HG03521 (cell line): ENCODE measurements around the gene CDH22.

Experiments
- ATAC-seq: cut with Tn5 transposase; IDR thresholded peaks from one replicate; pipeline ENCODE4 v1.9.1; 2021; ENCODE audit warnings: mild to moderate bottlenecking, moderate library complexity; ENCODE audit not compliant: unreplicated experiment

CDH22 gene

DNA sequence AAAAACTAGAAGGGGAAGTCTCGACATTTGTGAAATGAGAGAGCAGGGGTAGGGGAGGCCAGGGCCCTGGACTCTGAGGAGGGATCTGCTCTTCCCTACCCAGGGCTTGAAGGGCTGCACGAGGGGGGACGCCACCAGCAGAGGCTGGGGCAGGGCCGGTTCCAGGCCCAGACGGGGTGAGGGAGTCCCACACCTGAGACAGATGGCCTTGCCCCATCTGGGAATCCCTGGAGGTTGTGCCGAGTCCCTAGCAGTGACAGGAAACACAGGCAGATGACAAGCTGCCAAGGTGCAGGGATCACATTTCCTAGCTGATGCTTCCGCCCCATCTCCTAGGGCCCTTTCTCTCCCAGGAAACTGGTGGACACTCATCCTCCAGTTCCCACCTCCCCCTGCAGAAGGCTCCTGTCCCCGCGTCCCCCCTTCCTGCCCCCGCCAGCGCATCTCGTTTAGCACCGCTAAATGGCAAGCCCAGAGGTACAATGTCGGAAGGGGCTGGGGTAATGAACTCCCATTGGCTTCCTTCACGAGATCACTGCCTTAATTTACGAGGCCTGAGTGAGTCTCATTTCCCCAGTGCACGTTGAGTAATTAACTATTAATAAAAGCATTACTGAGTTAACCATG lies 35.2 kb upstream of the CDH22 start:
- no peak for ATAC-seq

DNA sequence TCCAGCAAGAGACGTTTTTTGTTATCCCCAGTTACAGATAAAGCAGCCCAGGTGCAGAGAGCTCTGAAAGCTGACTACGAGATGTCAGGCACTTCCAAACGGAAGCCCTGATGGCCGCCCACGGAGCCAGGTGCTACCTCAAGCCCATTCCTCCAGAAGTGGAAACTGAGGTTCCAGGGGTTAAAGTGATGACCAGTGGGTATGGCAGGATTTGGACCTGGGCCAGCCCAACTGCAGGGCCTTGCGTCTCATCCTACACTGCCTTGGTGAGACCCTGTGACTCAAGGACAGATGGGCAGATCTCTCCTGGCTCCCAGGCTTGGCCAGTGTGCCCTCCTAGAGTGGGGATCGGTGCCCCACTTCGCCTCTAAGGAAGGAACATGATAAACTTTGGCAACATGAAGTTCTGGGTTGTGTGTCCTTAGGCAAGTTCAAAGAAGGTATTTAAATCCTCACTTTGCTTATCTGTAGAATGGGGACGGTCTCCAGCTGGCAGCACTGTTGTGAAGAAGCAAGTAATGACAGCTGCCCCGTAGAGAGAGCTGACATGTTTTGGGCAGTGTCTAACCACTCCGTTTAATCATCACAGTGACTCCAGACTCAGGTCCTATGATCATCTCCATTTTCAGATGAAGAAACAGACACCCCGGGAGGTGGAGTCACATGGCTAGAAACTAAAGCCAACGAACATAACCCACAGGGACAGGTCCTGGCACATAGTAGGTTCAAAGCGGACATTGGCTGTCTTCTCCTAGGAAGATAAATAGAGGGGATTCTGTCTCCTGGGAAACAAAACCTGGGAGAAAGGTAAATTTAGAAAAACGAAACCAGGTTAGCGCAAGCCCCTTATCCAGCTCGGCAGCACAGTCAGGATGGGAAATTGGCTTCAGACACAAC lies 34.4 kb upstream of the CDH22 start:
- ATAC-seq = no peak

DNA sequence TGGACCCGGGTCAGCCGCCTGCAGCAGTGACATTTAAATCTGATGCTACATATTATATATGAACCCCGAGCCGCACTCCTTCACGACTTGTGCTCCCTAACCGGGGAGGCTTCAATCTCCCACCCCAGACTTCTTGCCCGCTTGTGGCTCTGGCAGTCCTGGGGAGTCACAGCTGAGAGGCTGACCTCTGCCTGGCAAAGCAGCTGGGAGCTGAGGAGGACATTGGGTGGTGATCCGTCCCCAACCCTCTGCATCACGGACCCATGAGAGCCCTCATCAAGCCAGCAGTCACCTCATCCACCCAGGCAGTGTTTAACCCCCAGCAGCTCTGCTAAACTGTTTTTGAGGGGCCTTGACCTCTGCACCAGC lies 33.7 kb upstream of the CDH22 start:
- ATAC-seq = no peak

DNA sequence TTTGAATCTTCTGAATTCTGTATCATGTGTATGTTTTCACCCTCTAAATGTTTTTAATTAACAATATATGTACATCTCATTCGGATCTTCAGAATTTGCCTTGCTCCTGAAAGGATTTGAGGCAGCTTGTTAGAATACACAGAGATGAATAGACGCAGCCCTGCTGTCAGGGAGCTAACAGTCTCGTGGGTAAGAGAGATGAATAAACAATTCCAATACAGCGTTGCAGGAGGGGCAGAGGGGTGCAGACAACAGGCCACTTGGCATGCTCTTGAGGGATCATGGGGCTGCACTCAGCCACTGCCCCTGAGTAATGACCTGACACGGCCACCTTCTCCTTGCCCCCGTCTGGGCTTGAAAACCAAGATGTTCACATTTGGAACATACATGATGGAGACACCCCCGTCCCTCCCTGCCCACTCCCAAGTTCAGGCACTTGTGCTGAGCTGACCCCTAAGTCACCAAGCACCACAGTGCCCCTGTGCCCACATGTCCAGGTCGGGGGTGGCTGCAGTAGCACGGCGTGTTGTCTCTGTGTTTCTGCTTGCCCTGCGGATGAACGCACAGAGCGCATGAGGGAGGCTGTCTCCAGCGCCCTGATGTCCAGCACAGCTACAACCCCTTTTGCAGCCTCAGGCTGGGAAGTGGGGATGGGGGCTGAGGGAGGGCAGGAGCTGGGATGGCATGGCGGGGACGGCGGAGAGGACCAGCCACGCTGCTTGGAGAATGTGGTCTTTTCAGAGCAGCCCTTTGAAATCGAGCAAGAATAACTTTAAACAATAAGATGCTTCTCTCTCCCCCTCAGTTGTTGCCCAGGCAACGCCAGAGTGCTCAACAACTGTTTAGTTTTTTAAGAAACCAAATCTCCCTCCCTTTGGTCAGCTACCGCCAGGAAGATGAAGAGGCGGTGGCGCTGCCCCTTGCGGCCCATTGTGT lies 33.0 kb upstream of the CDH22 start:
- no peak for ATAC-seq

DNA sequence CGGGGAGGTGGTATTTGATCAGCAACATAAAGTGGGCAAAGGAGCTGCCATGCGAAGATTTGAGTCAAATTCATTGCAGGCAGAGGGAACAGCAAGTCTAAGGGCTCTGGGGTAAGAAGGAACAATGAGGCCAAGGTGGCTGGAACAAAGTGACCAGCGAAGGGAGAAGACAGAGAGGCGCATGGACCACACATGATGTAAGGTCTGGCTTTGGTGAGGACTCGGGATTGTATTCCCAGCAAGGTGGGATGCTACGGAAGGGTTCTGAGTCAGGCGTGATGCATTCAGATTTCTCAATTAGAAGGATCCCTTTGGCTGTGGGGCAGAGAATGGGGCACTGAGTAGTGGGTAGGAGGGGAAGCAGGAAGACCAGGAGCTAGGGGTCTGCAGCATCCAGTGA lies 30.7 kb upstream of the CDH22 start:
- no peak for ATAC-seq

DNA sequence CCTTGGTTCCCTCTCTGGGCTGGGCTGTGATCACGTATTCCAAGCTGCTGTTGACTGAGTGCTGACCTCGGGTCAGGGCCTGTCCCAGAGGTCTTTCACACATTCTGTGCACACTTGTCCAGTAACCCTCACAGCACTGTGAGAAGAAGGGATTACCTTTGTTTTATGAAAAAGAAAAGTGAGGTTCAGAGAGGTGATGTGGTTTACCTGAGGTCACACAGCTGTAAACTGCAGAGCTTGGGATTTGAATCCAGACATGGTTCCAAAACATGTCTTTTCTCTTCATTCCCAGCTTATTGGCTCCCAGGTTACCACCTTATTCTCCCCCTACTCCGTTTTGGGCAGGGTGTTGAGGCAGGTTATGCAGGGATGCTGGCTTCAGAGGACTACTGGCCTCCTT lies 28.4 kb upstream of the CDH22 start:
- ATAC-seq = no peak

DNA sequence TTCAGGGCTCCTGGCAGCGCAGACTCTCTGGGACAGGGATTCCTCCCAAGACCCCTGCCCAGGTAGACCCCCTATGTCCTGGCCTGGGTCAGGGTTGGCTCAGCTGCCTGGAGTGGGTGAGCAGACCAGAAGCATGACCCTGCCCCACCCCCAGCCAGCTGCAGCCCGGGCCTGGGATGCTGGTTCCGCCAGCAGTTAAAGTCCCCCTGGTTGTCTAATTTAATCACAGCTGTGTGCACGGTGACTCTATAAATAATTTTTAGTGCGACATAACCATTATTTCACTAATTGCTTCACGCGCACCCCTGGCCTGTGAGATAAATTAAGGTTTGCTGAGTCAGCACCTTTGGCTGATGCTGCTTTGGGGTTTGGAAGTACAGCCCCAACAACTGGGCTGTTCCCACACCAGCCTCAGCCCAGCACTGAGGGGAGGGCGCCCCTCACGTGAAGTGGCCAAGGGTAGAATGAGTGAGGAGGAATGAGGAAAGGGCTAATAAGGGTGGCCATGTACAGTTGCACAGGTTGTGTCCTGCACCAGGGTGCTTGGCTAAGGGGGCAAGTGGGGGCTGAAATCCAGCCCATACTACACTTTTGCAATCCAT lies 26.1 kb upstream of the CDH22 start:
- ATAC-seq = no peak

DNA sequence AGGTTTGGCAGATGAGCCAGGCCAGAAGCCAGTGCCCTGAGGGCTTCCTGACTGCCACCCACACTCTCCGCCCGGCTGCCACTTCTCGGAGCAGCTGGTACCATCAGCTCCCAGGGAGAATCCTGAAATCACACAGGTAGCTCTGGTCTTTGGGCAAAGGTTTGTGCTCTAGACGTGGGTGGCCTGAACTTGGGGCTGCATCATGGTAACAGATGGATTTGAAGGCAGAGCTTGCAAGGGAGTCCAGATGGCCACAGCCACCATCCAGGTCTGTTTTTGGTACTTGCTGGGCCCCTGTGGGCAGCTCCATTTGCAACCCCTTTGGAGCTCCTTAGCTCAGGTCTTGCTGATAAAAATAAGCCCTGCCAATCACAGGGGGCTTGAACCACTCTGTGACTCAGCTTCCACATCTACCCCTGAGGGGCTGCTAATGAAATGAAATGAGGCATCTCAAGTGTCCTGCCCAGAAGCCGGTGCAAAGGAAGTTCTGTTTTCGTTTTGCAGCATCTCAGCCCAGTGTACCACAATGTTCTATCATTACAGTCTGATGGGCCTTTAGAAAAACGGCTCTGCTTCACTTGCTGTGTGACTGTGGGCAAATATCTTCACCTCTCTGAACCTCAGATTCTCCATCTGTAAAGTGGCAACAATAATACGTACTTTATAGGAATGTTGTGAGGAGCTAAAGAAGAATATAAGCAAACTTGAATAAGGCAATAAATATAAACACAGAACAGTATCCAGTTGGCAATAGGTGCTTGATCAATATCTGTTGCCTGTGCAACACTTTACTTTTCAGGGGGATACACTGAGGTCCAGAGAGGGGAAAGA lies 25.1 kb upstream of the CDH22 start:
- ATAC-seq = no peak

DNA sequence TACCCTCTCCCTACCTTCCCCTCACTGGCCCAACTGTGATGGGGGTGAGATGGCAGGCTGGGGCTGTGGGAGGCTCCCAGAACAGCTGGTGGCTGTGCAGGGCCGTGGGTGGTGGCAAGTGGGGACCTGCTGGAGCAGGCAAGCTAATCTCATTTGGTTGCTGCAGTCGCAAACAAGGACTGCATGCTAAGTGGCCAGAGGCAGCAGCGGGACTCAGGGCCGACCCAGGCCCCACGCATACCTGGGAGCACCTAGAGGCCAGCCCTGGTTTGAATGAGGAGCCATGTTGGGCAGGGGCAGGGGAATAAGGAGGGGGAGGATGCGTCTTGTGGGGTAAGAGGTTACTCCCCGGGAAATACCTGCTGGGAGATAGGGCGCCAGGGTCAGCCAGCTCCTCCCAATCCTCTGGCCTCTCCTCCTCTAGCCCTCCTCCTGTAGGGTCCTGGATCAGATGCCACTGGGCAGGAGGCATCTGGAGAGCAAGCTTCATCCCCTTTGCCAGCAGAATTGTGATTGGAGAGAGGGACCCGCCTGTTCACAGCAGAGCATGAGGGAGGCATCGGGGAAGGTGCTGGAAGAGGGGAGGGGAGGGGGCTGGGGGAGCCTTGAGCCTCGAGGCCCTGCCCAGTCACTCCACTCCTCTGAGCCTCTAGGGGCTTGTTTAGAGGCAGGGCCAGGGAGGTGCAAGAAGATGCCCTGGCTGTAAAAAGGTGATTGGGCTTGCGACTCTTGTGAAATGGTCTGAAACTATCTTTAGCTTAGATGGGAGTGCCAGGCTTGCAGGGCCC lies 24.3 kb upstream of the CDH22 start:
- no peak for ATAC-seq

DNA sequence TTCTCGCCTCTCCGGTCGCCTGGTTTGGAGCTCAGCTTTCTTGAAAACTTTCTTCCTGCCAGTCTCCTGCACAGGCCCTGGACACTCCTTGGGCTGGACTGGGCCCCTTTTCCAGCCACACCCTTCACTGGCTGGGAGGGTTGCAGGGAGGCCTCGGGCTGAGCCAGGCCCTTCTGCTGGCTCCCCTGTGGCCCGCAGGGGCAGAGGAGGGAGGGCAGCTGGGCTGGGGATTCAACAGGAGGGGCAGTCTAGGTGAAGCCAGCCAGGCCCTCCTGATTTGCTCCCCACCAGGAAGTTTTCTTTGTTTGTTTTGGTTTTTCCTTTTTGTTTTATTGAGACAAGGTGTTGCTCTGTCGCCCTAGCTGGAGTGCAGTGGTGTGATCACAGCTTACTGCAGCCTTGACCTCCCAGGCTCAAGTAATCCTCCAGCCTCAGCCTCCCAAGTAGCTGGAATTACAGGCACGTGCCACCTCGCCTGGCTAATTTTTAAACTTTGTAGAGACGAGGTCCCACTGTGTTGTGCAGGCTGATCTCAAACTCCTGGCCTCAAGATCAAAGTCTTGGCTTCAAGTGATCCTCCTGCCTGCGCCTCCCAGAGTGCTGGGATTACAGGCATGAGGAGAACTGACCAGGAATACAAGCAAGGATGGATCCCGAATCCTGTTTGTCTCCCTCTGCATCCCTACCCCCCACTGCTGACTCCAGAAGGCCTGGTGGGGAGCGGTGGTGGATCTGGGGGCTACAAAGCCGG lies 23.5 kb upstream of the CDH22 start:
- ATAC-seq = no peak

DNA sequence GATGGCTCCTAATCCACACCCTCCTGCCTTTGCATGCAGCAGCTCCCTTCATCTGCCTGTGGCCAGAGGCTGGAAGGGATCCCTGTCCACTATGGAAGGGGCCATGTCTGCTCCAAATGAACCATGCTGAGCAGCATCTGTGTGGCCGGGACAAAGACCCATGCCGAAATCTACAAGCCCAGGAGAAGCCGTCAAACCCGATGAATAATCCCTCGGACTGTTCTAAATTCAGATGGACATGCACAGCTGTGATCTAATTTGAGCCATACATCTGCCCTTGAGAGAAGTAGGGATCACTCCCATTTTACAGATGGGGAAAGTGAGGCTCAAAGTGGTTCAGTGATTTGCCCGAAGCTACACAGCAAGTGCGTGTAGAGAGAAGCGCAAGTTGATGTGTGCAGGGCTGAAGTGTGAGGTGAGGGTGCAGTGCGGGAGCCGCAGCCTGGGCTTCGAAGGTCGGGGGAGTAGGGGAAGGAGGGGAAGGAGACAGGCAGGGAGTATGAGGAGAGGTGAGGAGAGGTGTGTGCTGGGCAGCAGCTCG lies 22.6 kb upstream of the CDH22 start:
- ATAC-seq = no peak

DNA sequence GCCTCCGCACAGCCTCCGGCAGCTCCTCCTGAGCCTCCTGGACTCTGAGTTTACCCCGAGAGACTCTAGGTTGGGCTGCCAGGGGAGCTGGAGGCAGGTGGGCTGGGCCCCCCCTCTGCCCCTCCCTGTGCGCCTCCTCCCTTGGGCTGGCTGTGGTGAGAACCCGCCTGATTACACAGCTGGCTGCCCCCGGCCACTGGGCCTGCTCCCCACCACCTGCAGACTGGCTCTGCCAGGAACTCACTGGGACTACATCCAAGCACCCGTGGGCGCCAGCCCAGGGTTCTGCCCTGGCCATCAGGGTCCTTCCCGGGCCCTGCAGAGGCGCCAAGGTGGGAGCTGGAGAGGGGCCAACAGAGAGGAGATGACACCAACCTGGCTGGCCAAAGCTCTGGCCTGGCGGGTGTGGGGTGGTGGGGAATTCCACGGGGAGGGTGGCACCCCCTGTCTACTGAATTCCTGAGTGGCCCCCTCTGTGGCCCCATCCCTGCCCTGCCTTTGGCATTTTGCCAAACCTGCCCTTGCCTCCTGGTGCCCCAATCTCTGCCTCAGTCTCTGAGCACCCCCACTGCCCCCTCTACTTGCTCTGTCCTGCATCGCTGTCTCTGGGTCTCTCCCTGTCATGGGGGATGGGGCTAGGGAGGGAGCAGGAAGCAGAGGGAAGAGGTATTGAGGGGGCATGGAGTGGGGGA lies 21.9 kb upstream of the CDH22 start:
- ATAC-seq = no peak

DNA sequence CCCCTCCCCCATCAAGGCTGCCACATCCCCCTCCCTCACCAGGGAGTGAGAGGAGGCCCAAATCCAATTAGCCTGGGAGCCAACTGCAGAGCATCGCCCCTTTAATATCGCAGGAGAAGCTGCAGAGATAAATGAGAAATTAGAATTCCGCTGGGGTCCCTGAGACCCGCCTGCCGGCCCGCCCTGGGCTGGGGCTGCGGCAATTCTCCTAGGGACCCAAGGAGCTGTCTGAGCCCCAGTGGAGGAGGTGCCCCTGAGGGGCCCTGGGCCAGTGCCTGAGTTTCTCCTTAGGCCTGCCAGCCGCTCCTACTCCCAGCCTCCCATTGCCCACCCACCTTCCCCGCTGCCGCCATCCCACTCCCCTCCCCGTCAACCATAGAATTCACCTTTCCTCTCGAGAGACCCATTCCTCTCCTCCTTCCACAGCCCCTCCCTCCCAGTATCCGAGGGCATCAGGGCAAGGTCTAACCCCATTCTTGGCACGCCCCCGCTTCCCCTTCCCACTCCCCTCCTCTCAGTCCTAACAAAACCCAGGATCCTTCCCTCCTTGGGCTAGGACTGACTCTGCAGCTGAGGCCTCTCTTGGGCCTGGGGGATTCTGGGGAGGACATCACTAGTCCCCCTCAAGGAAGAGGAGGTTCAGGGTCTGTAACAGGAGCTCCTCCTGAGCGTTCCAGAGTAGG lies 20.0 kb upstream of the CDH22 start:
- no peak for ATAC-seq

DNA sequence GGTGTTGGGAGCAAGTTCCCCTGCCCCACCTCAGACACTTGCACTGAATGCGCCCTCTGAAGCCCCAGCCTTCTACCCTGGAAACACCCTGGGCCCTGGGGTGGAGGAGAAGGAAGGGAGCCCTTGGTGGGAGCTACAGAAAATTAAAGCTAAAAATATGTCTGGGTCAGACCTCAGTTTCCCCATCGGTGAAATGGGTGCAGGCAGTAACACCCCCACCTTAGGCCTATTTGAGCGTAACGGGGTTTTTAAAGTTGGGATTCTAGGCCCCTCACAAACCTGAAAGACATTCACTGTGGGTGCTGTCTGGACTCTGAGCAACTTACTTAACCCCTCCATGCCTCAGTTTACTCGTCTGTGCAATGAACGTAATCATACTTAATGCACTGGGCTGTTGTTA lies 19.3 kb upstream of the CDH22 start:
- no peak for ATAC-seq

DNA sequence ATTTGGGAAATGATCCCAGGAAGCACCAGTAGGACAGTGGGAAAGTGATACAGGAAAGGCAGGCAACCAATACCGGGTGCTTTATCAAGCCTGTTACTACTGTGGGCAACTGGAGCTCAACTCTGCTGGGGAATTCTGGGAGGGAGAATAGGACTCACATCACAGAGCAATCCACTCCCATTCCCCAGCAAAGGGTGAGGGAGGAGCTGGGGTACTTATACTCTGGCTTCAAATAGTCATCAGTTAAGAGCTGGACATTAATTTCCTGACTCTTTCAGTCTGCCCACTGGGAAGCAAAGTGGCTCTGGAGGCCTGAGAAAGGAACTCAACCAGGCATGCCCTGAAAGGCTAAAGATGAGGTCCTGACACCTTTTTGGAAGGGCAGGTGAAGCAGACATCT lies 17.5 kb upstream of the CDH22 start:
- no peak for ATAC-seq

DNA sequence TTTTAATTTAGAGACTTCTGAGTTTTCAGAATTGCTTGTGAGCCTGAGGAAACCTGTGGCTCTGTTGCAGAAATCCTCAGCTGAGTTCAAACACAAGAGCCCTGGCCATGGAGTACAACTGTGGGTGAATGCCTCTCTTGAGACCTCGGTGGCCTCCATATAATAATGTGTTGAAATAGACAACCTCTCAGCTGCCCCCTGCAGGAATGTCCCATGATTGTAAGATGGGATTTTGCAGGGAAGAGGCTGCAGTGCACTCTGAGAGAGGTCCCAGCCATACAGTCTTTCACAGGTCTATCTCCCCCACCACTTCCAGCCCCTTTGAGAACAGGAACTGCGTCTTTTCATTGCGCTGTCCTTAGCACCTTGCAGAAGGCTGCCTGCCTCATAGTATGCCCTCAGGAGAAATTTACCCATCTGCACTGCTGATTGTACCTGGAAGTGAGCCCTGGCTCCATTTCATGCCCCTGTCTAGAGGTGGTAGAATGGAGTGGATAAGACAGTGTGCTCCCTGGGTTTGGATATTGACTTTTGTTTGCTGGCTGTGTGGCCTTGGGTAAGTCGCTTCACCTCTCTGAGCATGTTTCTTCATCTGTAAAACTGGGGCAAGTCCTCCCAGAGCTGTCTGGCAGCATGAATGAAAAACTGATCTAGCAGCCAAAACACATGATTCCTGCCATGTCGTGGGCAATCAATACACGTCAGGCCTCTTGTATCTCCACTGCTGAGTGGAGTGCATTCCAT lies 16.8 kb upstream of the CDH22 start:
- ATAC-seq = no peak

DNA sequence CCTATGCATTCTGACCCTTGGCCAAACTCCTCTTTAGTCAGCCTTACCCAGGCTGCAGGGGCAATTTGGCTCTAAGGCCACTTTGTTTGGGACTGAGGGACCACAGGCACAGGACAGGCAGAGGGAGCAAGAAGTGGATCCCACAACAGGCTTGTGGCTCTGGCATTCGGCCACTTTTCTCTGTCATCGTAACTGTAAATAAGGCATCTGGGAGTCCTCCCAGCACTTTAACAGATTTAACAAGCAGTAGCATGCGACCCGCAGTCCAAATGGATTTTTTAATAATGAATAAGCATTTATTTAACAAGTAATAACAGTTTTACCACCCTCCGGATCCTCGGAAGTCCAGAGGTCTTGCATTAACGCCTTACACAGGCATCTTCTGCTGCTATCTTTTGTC lies 16.1 kb upstream of the CDH22 start:
- ATAC-seq = no peak
